T-helper 2 cell treated with Interferon-gamma antibody and Interleukin-4, amounts not matched to agents 5 μg/mL and 100 μg/mL, for 36 hours (primary cell): Measurements from ENCODE around the gene SLF2.

Source experiments
- DNase-seq: peaks from one replicate; pipeline ENCODE4 v3.0.0; 2021; ENCODE audit warnings: low spot score
- H3K27ac Mint-ChIP-seq: one replicate; pipeline ENCODE4 v1.8.0; 2021; ENCODE audit warnings: mild to moderate bottlenecking, mixed read lengths
- H3K27me3 Mint-ChIP-seq: one replicate; pipeline ENCODE4 v1.8.0; 2021; ENCODE audit warnings: low read depth, mixed read lengths
- H3K36me3 Mint-ChIP-seq: one replicate; pipeline ENCODE4 v1.8.0; 2021; ENCODE audit warnings: low read depth, mixed read lengths
- H3K4me1 Mint-ChIP-seq: one replicate; pipeline ENCODE4 v1.8.0; 2021; ENCODE audit warnings: low read depth, mixed read lengths
- H3K4me3 Mint-ChIP-seq: one replicate; pipeline ENCODE4 v1.8.0; 2022; ENCODE audit warnings: mild to moderate bottlenecking, moderate library complexity, mixed read lengths
- H3K9me3 Mint-ChIP-seq: one replicate; pipeline ENCODE4 v1.8.0; 2021; ENCODE audit warnings: mixed read lengths

Gene SLF2

GRCh38 chr10:101005869-101006567 lies 93.3 kb downstream of the SLF2 start:
- DNase-seq: no peak
- no peak overlapping the region for H3K27ac Mint-ChIP-seq
- no peaks in the 10 kb centered on the region for H3K36me3 Mint-ChIP-seq
- H3K27me3 Mint-ChIP-seq: peaks cover 1% of the 10 kb centered on the region
- H3K4me3 Mint-ChIP-seq: no peak overlapping the region
- no peaks in the 10 kb centered on the region for H3K9me3 Mint-ChIP-seq
- H3K4me1 Mint-ChIP-seq: peaks cover 2% of the 10 kb centered on the region

GRCh38 chr10:101006593-101007098 lies 93.9 kb downstream of the SLF2 start:
- H3K36me3 Mint-ChIP-seq: no peaks in the 10 kb centered on the region
- H3K4me1 Mint-ChIP-seq: no peaks in the 10 kb centered on the region
- no peak overlapping the region for H3K27ac Mint-ChIP-seq
- no peak overlapping the region for H3K4me3 Mint-ChIP-seq
- no peak for DNase-seq
- H3K9me3 Mint-ChIP-seq: no peaks in the 10 kb centered on the region
- H3K27me3 Mint-ChIP-seq: no peaks in the 10 kb centered on the region

- H3K4me3 Mint-ChIP-seq: no peak overlapping the region
- H3K9me3 Mint-ChIP-seq: no peaks in the 10 kb centered on the region
- no peaks in the 10 kb centered on the region for H3K4me1 Mint-ChIP-seq
- no peaks in the 10 kb centered on the region for H3K27me3 Mint-ChIP-seq
- no peaks in the 10 kb centered on the region for H3K36me3 Mint-ChIP-seq
- DNase-seq: no peak
- no peak overlapping the region for H3K27ac Mint-ChIP-seq
These were observed 94.4 kb downstream of the SLF2 start for GRCh38 chr10:101007099-101007711.

GRCh38 chr10:101007915-101008822 lies 95.4 kb downstream of the SLF2 start:
- Mint-ChIP-seq H3K4me1 (peaks cover 5% of the 10 kb centered on the region), H3K27ac (no peak overlapping the region), H3K36me3 (no peaks in the 10 kb centered on the region), H3K9me3 (no peaks in the 10 kb centered on the region), H3K4me3 (no peak overlapping the region), H3K27me3 (no peaks in the 10 kb centered on the region)
- no peak for DNase-seq

GRCh38 chr10:101008823-101009423 lies 96.2 kb downstream of the SLF2 start:
- H3K27ac Mint-ChIP-seq: no peak overlapping the region
- H3K27me3 Mint-ChIP-seq: no peaks in the 10 kb centered on the region

GRCh38 chr10:101010329-101010728 lies 97.6 kb downstream of the SLF2 start:
- H3K4me3 Mint-ChIP-seq: no peak overlapping the region
- H3K27ac Mint-ChIP-seq: no peak overlapping the region
- no peaks in the 10 kb centered on the region for H3K27me3 Mint-ChIP-seq
- no peaks in the 10 kb centered on the region for H3K9me3 Mint-ChIP-seq
- H3K4me1 Mint-ChIP-seq: peaks cover 12% of the 10 kb centered on the region
- no peaks in the 10 kb centered on the region for H3K36me3 Mint-ChIP-seq
- no peak for DNase-seq

More at GRCh38 chr10:101008823-101009423, 96.2 kb downstream of the SLF2 start:
- no peaks in the 10 kb centered on the region for H3K9me3 Mint-ChIP-seq
- no peak for DNase-seq
- peaks cover 7% of the 10 kb centered on the region for H3K4me1 Mint-ChIP-seq
- H3K4me3 Mint-ChIP-seq: no peak overlapping the region
- H3K36me3 Mint-ChIP-seq: no peaks in the 10 kb centered on the region

GRCh38 chr10:101011517-101012423 lies 99.0 kb downstream of the SLF2 start:
- Mint-ChIP-seq H3K27ac (no peak overlapping the region), H3K27me3 (peaks cover 6% of the 10 kb centered on the region), H3K36me3 (no peaks in the 10 kb centered on the region), H3K9me3 (no peaks in the 10 kb centered on the region), H3K4me1 (peaks cover 12% of the 10 kb centered on the region), H3K4me3 (no peak overlapping the region)
- no peak for DNase-seq

- Mint-ChIP-seq H3K9me3 (no peaks in the 10 kb centered on the region), H3K4me1 (peaks cover 12% of the 10 kb centered on the region), H3K4me3 (no peak overlapping the region), H3K27ac (no peak overlapping the region), H3K27me3 (peaks cover 14% of the 10 kb centered on the region), H3K36me3 (no peaks in the 10 kb centered on the region)
- DNase-seq: peak; percentile 75
These were observed 100.0 kb downstream of the SLF2 start for GRCh38 chr10:101012525-101013364.

GRCh38 chr10:101013365-101013825 lies 100.6 kb downstream of the SLF2 start:
- Mint-ChIP-seq H3K4me3 (no peak overlapping the region), H3K9me3 (no peaks in the 10 kb centered on the region), H3K36me3 (no peaks in the 10 kb centered on the region), H3K27ac (no peak overlapping the region), H3K4me1 (peaks cover 13% of the 10 kb centered on the region), H3K27me3 (peaks cover 19% of the 10 kb centered on the region)
- DNase-seq: no peak

GRCh38 chr10:101014230-101014884 lies 101.6 kb downstream of the SLF2 start:
- Mint-ChIP-seq H3K27me3 (peaks cover 22% of the 10 kb centered on the region), H3K4me1 (peaks cover 16% of the 10 kb centered on the region), H3K9me3 (no peaks in the 10 kb centered on the region), H3K36me3 (no peaks in the 10 kb centered on the region), H3K27ac (no peak overlapping the region), H3K4me3 (no peak overlapping the region)
- DNase-seq: peak; percentile 53
